HUES48 (cell line): ENCODE measurements around the gene CDHR5.
"Not testable (repeated sequence)": the region's sequence is repeated elsewhere in the genome, so short reads cannot be mapped to it uniquely, and the experiment has no call there.

ENCODE experiments used
- H3K27ac ChIP-seq: one replicate; pipeline ENCODE4 v1.7.0; 2013; ENCODE audit warnings: low read depth, low read length, inconsistent platforms
- H3K27me3 ChIP-seq: 2 replicates; pipeline ENCODE4 v1.6.1; 2013; ENCODE audit warnings: mild to moderate bottlenecking, low read length; ENCODE audit not compliant: control insufficient read depth, insufficient read depth
- H3K36me3 ChIP-seq: 2 replicates; pipeline ENCODE4 v1.6.1; 2013; ENCODE audit warnings: low read length; ENCODE audit not compliant: control insufficient read depth, insufficient read depth
- H3K4me1 ChIP-seq: 2 replicates; pipeline ENCODE4 v1.6.1; 2013; ENCODE audit warnings: mild to moderate bottlenecking, low read length; ENCODE audit not compliant: control insufficient read depth, insufficient read depth
- H3K4me3 ChIP-seq: 2 replicates; pipeline ENCODE4 v1.5.1; 2013; ENCODE audit warnings: mild to moderate bottlenecking, low read depth, low read length
- H3K9ac ChIP-seq: 2 replicates; pipeline ENCODE4 v1.6.1; 2013; ENCODE audit warnings: mild to moderate bottlenecking, low read depth, low read length, moderate library complexity
- H3K9me3 ChIP-seq: 2 replicates; pipeline ENCODE4 v1.6.1; 2013; ENCODE audit warnings: low read length; ENCODE audit not compliant: control insufficient read depth, insufficient read depth

The CDHR5 gene

DNA sequence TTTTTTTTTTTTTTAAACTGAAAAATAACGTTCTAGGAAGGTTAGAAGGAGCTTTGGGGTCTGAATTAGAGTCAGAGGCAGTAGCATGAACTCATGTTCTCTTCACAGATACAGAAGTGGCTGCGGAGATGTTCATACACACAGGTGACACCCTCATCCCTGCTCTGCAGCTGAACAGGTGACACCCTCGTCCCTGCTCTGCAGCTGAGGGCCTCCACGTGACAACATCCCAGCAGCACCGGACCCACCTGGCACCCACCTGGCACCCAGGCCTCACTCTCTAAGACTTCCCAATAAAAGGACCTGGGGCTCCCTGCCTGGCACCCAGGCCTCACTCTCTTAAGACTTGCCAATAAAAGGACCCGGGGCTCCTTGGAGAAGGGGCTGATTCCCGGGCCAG is 32.1 kb upstream of the CDHR5 start:
- Histone ChIP-seq H3K36me3 (peaks cover 48% of the 10 kb centered on the region), H3K4me1 (no peaks in the 10 kb centered on the region), H3K27me3 (no peaks in the 10 kb centered on the region), H3K27ac (no peak overlapping the region), H3K9ac (no peak overlapping the region), H3K4me3 (no peak overlapping the region), H3K9me3 (no peaks in the 10 kb centered on the region)

DNA sequence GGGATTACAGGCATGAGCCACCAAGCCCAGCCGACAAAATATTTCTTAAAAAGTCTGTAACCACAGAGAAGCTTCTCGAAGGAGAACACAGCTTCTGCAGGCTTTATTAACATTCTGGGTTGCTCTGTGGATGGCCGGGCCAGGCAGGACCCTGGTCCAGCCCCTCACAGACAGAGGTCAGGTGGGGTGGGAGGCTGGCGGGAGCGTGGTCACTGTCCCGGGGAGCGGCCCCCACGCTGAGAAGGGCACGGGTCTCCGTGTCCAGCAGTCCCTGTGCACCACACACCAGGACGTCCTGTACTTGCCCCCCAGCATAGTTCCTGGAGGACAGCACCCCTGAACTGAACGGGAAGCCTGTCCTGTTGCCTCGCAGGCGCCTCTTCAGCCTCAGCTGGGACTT is 31.7 kb upstream of the CDHR5 start:
- H3K27me3 ChIP-seq = no peaks in the 10 kb centered on the region
- no peak overlapping the region for H3K27ac ChIP-seq
- peaks cover 52% of the 10 kb centered on the region for H3K36me3 ChIP-seq
- no peak overlapping the region for H3K9ac ChIP-seq
- no peaks in the 10 kb centered on the region for H3K4me1 ChIP-seq
- no peak overlapping the region for H3K4me3 ChIP-seq
- no peaks in the 10 kb centered on the region for H3K9me3 ChIP-seq

DNA sequence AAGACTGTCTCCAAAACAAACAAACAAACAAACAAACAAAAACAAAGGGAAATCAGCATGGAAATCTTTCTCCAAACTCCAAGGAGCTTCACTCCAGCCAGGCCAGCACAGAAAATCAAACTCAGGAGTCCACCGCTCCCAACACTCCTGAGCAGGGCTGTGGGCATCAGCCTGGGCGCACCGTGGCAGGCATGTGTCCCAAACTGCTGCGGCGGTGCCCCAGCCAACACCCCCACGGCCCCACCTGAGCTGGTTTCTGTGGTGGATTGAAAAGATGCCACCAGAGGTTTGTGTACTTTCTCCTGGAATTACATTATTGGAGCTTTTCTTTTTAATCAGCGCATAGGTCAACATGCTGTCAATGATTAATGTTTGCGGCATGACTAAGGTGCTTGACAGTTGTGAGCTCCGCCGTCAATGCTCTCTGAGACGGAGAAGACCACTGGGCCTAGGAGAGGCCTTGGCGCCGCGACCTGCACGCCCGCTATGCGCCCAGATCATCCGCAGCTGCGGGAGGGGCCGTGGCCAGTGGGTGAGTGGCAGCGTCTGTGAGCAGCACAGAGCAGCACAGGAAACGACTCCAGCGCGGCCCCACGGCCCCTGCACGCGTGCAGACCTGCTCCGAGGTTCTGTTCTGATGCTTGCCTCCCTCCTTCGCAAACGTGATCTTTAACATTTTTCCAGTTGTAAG is 30.4 kb upstream of the CDHR5 start:
- peaks cover 56% of the 10 kb centered on the region for H3K36me3 ChIP-seq
- H3K27ac ChIP-seq = no peak overlapping the region

DNA sequence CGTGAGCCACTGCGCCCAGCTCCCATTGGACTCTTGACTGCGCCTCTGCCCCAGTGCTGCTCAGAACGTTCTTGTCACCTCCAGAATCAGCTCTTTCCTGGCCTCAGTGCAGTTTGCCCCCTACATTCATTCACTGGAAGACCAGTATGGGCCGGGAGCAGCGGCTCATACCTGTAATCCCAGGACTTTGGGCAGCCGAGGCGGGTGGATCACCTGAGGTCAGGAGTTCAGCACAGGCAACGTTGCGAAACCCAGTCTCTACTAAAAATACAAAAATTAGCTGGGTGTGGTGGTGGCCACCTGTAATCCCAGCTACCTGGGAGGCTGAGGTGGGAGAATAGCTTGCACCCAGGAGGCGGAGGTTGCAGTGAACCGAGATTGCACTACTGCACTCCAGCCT is 29.7 kb upstream of the CDHR5 start:
- H3K9me3 ChIP-seq = not testable (repeated sequence)
- H3K36me3 ChIP-seq = peaks cover 49% of the 10 kb centered on the region

More for the DNA sequence above, 30.4 kb upstream of the CDHR5 start:
- Histone ChIP-seq H3K4me3 (no peak overlapping the region), H3K27me3 (no peaks in the 10 kb centered on the region), H3K9me3 (no peaks in the 10 kb centered on the region), H3K9ac (no peak overlapping the region), H3K4me1 (no peaks in the 10 kb centered on the region)

DNA sequence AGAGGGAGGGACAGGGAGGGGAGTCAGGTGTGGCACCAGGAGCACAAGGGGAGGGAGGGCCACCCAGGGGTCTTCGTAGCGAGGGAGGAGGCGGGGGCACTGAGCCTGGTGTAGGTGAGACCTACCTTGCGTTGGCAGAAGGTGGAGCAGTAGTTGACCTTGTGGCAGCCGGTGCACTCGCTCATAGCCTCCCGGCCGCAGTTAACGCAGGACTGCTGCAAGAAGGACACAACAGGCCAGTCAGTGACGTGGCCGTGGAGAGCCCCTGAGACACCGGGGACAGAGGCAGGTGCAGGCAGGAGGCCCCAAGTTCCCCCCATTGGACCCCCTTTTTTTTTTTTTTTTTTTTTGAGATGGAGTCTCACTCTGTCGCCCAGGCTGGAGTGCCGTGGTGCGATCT is 29.1 kb upstream of the CDHR5 start:
- Histone ChIP-seq H3K27ac (no peak overlapping the region), H3K36me3 (peaks cover 43% of the 10 kb centered on the region)

More for the DNA sequence above, 29.7 kb upstream of the CDHR5 start:
- not testable (repeated sequence) for H3K27ac ChIP-seq, H3K27me3 ChIP-seq, H3K4me3 ChIP-seq, H3K9ac ChIP-seq, H3K4me1 ChIP-seq

DNA sequence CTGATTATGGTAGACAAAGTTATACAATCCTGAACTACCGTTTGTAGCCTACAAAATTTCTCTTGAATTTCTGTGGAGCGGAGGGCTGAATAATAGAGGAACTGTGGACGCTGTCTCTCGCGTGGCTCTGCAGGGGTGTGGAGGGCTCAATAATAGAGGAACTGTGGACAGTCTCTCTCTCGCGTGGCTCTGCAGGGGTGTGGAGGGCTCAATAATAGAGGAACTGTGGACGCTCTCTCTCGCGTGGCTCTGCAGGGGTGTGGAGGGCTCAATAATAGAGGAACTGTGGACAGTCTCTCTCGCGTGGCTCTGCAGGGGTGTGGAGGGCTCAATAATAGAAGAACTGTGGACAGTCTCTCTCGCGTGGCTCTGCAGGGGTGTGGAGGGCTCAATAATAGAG is 28.4 kb upstream of the CDHR5 start:
- H3K36me3 ChIP-seq = peaks cover 36% of the 10 kb centered on the region

More for the DNA sequence above, 29.1 kb upstream of the CDHR5 start:
- Histone ChIP-seq H3K4me3 (no peak overlapping the region), H3K4me1 (no peaks in the 10 kb centered on the region), H3K9me3 (no peaks in the 10 kb centered on the region), H3K27me3 (no peaks in the 10 kb centered on the region), H3K9ac (no peak overlapping the region)

DNA sequence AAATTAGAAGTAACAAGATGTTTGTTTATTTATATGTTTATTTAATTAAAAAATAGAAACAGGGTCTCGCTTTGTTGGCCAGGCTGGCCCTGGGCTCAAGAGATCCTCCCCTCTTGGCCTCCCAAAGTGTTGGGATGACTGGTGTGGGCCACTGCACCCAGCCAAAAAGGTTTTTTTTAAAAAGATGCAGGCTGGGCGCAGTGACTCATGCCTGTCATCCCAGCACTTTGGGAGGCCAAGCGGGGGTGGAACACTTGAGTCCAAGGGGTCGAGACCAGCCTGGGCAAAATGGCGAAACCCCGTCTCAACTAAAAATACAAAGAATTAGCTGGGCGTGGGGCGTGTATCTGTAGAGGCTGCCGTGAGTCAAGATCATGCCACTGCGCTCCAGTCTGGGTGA is 25.7 kb upstream of the CDHR5 start:
- Histone ChIP-seq H3K4me3 (no peak overlapping the region), H3K36me3 (peaks cover 24% of the 10 kb centered on the region), H3K27ac (no peak overlapping the region), H3K9ac (no peak overlapping the region), H3K27me3 (no peaks in the 10 kb centered on the region), H3K4me1 (no peaks in the 10 kb centered on the region), H3K9me3 (no peaks in the 10 kb centered on the region)

More for the DNA sequence above, 28.4 kb upstream of the CDHR5 start:
- H3K9me3 ChIP-seq, H3K9ac ChIP-seq, H3K27me3 ChIP-seq, H3K27ac ChIP-seq, H3K4me1 ChIP-seq, H3K4me3 ChIP-seq: not testable (repeated sequence)

DNA sequence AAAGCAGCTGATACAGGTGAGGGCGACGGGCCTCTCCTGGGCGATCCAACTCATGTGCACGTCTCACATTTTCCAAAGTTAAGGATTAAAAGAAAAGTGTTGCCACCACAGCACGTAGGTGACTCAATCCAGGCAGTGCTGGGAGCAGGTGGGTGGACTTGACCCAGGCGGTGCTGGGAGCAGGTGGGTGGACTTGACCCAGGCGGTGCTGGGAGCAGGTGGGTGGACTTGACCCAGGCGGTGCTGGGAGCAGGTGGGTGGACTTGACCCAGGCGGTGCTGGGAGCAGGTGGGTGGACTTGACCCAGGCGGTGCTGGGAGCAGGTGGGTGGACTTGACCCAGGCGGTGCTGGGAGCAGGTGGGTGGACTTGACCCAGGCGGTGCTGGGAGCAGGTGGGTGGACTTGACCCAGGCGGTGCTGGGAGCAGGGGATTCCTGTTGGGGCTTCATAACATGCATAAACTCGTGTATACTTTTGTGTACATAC is 23.0 kb upstream of the CDHR5 start:
- H3K27ac ChIP-seq, H3K4me1 ChIP-seq, H3K9ac ChIP-seq, H3K4me3 ChIP-seq, H3K27me3 ChIP-seq, H3K9me3 ChIP-seq: not testable (repeated sequence)
- H3K36me3 ChIP-seq = peaks cover 23% of the 10 kb centered on the region

DNA sequence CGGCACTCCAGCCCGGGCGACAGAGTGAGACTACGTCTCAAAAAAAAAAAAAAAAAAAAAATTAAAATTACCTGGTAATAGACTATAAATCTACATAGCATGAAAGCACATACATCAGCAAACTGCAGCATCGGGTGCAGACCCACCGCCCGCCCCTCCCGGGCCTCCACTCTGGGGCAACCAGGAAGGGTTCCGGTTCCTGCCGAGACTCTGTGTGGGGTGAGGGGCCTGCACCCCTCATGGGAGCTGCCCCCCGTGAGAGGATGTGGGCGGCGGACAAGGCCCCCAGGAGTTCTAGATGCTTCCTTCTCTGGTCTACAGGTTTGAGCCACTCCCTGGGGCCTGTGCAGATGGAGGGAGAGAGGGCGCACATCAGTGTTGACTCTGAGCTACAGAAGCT is 21.5 kb upstream of the CDHR5 start:
- H3K4me1 ChIP-seq = no peaks in the 10 kb centered on the region
- H3K9me3 ChIP-seq = no peaks in the 10 kb centered on the region
- no peaks in the 10 kb centered on the region for H3K27me3 ChIP-seq
- H3K27ac ChIP-seq = no peak overlapping the region
- H3K9ac ChIP-seq = no peak overlapping the region
- peaks cover 17% of the 10 kb centered on the region for H3K36me3 ChIP-seq
- H3K4me3 ChIP-seq = no peak overlapping the region

DNA sequence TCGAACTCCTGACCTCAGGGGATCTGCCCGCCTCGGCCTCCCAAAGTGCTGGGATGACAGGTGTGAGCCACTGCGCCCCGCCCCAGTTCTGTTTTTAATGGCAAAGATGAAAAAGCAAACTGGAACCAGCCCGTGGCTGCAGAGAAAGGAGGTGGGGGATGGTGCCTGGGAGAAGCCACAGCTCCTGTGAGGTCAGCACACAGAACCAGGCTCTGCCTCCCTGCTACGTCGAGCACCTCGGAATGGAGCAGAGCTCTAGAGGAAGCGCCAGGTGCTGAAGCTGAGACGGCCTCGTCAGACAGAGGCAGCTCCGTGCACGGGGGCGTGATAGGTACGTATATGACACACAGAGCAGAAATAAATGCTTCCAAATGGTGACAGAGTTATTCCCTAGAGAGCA is 20.8 kb upstream of the CDHR5 start:
- Histone ChIP-seq H3K36me3 (peaks cover 10% of the 10 kb centered on the region), H3K9me3 (no peaks in the 10 kb centered on the region), H3K9ac (no peak overlapping the region), H3K4me1 (peaks cover 4% of the 10 kb centered on the region), H3K4me3 (no peak overlapping the region), H3K27me3 (peaks cover 6% of the 10 kb centered on the region), H3K27ac (no peak overlapping the region)

DNA sequence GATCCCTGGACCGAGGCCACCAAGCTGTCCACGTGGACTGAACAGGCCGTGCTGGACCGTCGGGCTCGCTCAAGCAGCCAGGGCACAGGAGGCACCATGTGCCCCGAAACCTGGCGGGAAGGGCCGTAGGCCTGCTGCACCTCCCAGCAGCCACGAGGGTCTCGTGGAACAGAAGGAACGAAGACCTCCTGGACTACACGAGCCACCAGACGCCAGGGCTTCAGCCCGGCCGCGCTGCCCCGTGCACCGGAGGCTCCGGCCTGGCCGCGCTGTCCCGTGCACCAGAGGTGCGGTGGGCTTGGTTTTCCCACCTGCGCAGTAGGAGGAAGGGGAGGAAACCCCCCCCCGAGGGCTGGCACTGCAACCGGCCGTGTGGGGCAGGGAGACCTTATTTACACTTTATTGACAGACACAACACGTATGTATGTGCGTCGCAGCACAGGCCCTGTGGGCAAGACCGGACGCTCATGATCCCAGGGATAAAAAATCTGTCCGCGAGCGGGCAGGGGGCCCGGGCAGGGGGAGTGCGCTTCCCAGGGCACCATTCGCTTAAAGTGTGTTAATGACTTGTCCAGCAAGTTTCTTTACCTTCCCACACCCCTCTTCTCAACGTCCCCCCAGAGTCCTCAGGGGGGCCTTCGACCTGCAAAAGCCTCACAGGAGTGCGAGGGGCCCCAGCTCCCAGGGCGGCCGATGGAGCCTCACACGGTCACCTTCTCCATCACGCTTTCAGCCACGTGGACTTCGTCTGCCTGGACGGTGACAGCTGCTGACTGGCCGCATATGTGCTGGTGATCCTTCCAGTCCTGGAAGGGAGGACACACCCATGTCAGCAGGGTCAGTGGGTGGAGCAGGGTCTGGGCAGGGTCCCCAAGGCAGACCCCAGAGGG is 19.3 kb upstream of the CDHR5 start:
- Histone ChIP-seq H3K27me3 (peaks cover 17% of the 10 kb centered on the region), H3K27ac (no peak overlapping the region), H3K4me3 (no peak overlapping the region), H3K9ac (no peak overlapping the region), H3K9me3 (no peaks in the 10 kb centered on the region), H3K36me3 (peaks cover 9% of the 10 kb centered on the region), H3K4me1 (peaks cover 7% of the 10 kb centered on the region)
